DMS114 treated with DMSO at 0.1 percent for 48 hours (cell line): ENCODE data around the gene CASP10.
A peak's percentile ranks its signal among the peaks of the same experiment; 100 is the strongest.
"Not testable (repeated sequence)": the region's sequence is repeated elsewhere in the genome, so short reads cannot be mapped to it uniquely, and the experiment has no call there.

Experiments used
- DNase-seq: peaks from one replicate; lab custom pipeline; 2025; ENCODE audit not compliant: unreplicated experiment; lab: John Stamatoyannopoulos, UW

Gene CASP10

GRCh38 chr2:201232467-201232815 is 49.5 kb downstream of the CASP10 start:
- DNase-seq: no peak

GRCh38 chr2:201233192-201233811 is 50.4 kb downstream of the CASP10 start:
- no peak for DNase-seq

- no peak for DNase-seq
These were observed 51.1 kb downstream of the CASP10 start for GRCh38 chr2:201233812-201234662.

GRCh38 chr2:201234663-201235135 is 51.8 kb downstream of the CASP10 start:
- DNase-seq: no peak

- DNase-seq: peak; percentile 45
These were observed 53.2 kb downstream of the CASP10 start for GRCh38 chr2:201235860-201236811.

GRCh38 chr2:201237486-201238123 is 54.7 kb downstream of the CASP10 start:
- no peak for DNase-seq

- not testable (repeated sequence) for DNase-seq
These were observed 56.4 kb downstream of the CASP10 start for GRCh38 chr2:201239167-201239935.

- no peak for DNase-seq
These were observed 59.8 kb downstream of the CASP10 start for GRCh38 chr2:201242571-201243277.

- no peak for DNase-seq
These were observed 61.9 kb downstream of the CASP10 start for GRCh38 chr2:201244829-201245228.

GRCh38 chr2:201246280-201246679 is 63.3 kb downstream of the CASP10 start:
- no peak for DNase-seq

- DNase-seq: no peak
These were observed 65.4 kb downstream of the CASP10 start for GRCh38 chr2:201248288-201248844.

- no peak for DNase-seq
These were observed 66.9 kb downstream of the CASP10 start for GRCh38 chr2:201249889-201250288.

- DNase-seq: no peak
These were observed 67.8 kb downstream of the CASP10 start for GRCh38 chr2:201250741-201251140.

GRCh38 chr2:201254081-201254730 is 71.3 kb downstream of the CASP10 start:
- no peak for DNase-seq

GRCh38 chr2:201255408-201256033 is 72.6 kb downstream of the CASP10 start:
- DNase-seq: no peak

GRCh38 chr2:201256082-201256481 is 73.1 kb downstream of the CASP10 start:
- DNase-seq: no peak

- DNase-seq: no peak
These were observed 74.5 kb downstream of the CASP10 start for GRCh38 chr2:201257381-201257955.
